ENCODE data around the gene COL1A2.

The COL1A2 gene

DNA sequence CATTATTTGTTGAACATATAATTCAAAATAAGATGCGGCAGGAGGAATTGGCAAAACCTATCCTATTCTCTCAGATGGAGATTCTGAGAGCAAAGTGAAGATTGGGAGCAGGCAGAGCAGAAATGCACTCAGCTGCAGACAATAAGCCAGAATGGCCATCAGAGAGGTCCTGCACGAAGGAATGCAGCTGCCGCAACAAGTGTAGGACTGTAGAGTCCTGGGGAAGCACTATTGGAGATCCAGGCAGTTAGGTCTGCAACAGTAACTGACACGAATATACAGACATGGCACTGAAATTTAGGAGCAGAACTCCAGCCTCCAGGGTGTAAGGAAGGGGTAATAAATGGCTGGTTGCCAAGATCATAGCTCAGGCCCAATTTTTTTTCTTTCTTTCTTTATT is 10.4 kb upstream of the COL1A2 start:
- DNase-seq: no peak

DNA sequence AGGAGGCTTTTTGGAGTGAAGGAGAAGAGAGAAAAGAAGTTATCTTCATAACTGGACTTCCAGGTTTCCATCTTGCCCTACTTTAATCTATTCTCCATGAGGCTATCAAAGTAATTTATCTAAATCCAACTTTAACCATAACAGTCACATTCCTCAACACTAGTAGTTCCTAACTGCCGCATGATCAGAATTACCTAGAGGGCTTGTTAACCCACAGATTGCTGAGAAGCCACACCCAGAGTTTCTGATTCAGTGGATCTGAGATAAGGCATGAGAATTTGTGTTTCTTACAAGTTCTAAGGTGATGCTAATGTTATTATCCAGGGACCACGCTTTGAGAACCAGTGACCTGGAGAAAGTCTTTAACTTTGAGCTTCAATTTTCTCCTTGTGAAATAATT is 8.3 kb upstream of the COL1A2 start:
- no peak for DNase-seq

DNA sequence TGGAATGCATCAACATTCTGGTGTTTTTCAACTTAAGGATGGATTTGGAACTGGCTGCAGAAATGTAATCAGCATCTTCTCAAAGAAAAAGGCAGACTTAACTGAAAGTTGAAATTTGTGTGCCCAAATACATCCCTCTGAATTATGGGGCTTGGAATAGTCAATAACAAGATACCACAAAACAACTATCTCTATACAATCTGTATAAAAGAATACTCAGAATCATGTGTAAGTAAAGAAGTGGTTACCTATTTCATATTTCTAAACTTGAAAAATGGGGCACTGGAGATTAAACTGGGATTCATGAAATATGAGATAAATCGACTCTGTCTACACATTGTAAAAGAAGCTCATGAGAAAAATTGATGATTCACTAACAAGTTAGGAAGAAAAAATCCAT is 6.2 kb upstream of the COL1A2 start:
- no peak for DNase-seq

DNA sequence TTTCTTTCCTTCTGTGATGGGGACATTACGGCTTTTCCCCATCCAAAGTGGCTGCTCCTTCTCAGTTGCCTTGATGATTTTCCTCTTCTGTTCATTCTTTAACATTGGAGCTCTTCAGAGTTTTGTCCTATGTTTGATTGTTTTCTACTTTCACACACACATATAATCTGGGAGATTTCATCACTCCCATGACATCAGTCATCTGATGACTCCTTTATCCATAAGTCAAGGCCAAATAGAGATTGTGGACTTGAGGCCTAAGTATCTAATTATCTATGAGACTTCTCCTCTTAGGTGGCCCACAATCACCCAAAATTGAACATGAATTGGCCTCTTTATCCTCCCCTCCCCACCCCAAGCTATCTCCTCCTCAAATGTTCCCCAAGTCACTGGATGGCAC is 5.3 kb upstream of the COL1A2 start:
- no peak for DNase-seq

DNA sequence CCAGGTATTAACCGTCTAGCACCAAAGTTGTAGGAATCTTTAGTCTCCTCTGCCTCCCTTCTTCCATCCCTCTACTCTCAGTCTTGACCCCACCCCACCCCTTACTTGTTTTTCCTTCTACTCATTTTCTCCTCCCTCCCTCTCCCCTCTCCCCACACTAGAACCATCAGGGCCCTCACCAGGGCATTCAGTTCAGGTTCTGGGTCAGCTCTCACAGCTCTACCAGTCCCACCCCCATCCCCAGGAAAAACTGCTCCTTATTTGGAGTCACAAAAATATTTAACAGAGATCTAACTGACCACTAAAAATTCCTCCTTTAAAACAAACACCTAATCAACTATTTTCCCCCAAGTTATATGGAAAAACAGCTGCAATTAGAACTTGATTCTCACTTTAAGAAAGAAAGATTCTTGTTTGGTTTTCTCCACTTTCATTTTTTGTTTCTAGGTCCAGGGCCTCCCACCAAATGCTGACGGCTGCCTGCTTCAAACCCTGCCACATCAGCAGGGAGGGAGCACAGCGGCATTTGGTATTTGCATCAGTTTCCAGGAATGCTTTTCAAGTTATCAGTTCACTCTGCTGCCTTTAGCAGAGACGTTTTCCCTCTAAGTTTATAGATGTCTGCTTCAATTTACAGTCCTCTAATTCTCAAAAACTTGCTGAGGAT is 2.8 kb upstream of the COL1A2 start:
- no peak for DNase-seq

DNA sequence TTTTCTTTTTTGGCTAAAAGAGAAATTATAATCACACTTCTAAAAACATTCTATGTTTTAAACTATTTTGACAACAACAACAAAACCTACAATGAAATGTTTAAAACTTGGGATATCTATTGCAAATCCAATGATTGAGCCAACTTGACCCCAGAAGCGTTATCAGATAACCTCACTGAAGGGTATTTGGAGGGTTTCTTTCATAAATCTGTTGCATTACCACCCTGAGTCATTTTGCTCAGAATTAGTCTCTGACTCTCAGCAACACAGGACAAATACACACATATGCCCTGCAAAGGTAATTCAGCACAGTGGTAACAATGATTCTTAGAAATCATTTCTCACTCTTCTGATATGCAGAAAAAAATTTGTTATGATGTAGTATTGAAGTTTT is 2.3 kb upstream of the COL1A2 start:
- DNase-seq: no peak

DNA sequence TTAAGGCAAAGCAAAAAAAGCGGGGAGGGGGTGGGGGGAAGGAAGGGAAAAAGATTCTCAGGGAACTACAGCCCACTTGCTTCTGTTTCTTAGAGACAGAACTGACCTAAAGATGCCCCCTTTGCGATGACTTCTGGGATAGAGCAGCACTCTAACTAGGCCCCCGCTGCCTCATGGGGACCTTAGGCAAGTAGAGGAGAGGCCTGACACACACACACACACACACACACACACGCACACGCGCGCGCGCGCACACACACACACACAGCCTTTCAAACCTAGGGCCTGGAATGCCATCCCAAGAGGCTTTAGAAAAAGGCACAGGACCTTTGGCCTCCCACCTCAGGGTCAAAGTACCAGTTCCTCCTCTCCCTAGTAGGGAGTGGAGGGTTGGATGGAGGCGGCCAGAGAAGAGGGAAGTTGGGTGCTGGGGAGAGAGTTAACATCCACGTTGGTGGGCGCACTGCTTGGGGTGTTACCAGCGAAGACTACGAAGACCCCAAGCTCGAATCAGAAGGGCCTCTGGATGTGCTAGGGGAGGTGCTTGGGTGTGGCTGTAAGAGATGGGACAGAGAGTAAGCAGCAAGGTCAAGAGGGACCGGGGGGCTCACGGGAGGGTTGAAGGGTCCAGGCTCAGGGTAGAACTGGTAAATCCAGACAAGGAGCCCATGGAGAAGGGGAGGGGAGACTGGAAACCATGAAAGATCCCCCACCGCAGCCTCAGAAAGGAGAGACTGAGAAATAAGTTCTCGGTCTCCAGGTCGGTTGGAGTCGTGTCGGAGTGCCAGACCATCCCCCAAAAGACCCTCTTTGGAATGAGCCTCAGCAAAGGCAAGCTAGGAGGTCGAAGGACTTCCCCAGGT is 1.2 kb upstream of the COL1A2 start:
- no peak for DNase-seq

DNA sequence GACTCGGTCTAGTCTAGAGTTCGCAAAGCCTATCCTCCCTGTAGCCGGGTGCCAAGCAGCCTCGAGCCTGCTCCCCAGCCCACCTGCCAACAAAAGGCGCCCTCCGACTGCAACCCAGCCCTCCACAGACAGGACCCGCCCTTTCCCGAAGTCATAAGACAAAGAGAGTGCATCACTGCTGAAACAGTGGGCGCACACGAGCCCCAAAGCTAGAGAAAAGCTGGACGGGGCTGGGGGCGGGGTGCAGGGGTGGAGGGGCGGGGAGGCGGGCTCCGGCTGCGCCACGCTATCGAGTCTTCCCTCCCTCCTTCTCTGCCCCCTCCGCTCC is 622 bp upstream of the COL1A2 start:
- no peak for DNase-seq

DNA sequence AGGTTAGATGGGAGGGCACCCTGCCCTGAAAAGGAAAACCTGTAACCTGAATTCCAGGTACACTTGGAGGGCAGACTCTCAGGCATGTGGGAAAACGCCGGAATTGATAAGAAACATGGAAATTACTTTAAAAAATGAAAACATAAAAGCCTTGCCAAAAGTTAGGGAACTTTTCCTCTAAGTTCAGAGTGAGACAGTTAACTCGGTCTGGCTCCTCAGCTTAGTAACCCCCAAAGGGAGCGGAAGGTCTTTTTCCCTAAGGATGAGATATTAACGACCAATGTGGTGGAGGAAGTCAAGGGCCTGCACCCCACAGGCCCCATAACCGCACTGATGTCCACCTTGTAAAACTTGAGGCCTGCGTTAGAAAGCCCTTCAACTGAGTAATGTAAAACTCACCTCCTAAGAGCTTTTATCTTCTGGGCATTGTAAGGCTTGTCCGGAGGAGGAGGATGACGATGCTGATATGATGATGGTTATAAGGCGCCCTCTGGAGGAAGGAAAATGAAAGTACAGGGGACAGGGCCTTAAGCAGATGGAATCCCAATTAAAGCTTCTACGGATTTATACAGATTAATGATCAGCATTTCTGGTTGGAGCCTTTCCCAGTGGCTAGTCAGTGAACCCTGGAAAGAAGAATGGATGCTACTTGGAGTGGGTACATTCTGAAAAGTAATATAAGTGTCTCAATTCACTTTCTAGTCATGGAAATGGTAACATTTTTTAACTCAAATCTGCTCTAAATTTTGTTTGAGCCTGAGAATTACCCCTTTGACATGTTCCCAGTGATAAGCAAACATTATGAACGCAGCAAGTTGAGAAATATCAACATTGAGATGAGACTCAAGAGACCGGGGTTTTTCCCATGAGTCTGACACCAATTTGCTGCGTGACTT is 694 bp downstream of the COL1A2 start:
- DNase-seq: no peak

DNA sequence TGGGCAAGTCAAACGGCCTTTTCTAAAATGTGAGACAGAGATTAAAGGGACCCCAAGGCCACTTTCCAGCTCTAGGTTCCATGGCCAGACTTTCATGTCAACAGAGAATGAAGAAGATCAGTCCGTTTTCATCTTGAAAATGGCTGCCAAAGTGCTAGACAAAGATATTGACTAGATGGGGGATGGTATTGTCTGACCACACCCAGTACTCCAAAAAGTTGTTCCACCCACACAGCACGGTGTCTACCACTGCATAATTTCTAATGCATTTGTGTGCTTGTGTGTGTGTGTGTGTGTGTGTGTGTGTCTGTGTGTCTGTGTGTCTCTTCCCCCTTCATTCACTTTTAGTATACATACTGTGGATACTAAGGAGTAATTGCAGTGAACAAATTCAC is 1.3 kb downstream of the COL1A2 start:
- DNase-seq: no peak

DNA sequence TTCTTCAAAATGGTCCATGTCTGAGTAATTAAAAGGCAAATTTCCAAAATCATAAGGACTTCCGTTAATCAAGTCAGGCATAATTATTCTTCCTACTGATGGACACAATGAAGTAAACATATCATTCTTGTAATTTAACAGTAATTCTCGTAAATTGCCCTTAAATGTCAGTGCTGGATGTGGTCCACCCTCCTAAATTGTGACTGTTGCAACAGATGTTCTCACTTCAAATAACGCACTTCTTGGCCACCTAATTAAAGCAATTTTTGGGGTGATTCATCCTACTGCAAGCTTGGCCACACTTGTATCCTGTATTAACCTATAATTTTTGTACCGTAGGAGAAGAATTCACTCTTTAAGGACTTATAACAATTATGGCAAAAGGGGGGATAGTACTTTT is 1.9 kb downstream of the COL1A2 start:
- no peak for DNase-seq

DNA sequence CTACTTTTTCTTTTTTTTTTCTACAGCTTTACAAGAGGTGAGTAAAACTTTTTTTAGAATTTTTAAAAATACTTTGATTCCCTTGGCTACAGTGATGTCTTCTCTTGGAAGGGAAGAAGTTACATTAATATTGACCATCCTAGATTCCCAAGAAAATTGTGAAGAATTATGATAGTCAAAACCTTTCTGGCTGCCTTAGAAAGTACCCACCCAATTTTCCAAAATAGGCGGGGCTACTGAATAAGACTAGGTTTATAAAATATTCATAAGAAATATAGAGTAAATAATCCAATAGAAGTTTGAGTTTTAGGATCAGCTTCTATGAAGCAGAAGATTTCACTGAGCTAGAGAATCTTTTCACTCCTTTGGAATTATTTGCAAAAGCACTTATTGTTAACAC is 3.0 kb downstream of the COL1A2 start:
- no peak for DNase-seq

DNA sequence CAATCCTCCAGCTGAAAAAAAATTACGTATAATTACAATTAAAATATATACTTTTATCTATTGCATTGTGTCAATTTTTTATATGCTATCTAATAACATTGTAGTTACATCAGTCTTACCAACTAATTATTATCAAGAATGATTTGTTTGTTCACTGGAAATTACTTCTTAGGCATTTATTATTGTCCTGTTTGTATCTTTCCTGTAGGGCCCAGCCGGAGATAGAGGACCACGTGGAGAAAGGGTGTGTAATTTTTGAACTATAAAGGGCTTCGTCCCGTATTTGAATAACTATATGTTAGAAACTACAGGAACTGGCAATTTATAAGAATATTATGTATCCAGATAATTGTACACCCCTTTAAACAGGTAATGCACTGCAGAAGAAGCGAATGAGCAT is 4.1 kb downstream of the COL1A2 start:
- no peak for DNase-seq

DNA sequence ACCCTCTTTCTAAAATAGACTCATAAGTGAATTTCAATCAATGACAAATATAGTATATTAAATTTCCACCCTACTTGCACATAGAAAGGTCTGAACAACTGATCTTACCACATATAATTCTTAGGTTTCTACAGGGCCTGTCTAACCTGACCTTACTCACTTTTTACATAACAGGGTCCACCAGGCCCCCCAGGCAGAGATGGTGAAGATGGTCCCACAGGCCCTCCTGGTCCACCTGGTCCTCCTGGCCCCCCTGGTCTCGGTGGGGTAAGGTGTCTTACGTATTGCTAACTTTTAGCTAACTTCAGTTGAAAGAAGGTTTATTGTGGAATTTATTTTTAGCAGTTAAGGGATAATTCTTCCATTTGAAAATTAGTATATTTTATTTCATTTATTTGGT is 5.3 kb downstream of the COL1A2 start:
- DNase-seq: no peak

DNA sequence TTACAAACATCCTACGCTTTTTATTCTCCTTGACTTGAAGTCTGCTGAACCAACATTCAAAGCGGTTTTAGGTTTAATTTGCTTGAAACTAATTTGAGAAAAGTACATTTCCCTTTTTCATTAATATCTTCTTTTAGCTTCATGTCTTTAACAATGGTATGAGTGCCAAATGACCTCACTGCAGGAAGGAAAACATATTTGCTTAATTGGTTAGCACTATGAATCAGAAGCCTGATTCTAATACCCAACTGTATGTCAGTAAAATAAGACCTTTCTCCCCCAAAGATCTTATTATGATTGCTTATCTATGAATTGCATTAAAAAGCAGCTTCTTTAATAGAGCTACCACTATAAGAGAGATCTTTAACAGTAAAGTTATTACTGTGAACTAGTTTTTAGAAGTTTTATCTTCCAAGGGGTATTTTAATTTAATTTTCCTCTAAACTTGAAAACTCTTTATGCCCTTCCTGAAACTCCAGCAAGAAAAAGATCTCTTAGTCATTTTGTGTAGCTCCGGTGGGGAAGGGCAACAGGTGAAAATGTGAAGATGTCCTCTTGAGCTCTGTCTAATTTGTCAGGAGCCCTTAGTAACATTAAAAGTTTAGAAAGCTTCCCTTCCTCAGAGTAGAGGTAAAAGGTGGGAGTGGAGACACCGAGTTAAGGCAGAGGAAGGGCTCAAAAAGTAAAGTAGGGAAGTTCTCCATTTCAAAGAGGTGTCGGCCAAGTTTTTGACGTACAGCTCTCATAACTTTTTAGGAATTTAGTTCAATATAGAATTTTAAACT is 6.1 kb downstream of the COL1A2 start:
- DNase-seq: no peak

DNA sequence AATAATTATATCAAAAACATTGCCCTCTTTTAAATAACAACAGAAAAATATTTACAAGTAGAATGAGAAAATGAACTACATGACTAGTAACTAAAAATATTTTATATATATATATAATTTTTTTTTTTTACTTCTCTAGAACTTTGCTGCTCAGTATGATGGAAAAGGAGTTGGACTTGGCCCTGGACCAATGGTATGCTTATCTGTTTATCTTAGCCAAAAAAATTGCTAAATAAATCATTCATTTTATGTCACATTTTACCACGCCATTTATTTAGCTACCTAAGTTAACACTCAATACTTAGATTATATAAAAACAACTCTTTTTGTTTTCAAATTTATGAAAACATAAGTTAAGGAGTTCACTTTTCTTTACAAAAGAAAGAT is 6.7 kb downstream of the COL1A2 start:
- no peak for DNase-seq

DNA sequence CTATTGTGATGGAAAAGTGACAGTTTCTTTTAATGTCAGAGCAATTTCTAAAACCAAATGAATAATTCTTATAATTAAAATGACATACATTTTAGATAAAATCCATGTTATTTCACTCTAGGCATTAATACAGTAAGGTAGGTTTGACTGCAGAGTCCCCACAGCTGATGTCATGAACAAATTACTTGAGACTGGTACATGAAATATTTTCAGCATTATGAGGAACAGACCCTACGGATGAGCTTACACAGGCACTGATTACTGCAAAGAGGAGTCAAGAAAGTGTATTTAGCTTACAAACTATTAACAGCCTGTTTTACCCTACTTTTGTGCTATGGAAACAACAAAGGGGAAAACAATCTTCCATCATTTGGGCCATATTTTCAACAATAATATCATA is 8.9 kb downstream of the COL1A2 start:
- DNase-seq: no peak

DNA sequence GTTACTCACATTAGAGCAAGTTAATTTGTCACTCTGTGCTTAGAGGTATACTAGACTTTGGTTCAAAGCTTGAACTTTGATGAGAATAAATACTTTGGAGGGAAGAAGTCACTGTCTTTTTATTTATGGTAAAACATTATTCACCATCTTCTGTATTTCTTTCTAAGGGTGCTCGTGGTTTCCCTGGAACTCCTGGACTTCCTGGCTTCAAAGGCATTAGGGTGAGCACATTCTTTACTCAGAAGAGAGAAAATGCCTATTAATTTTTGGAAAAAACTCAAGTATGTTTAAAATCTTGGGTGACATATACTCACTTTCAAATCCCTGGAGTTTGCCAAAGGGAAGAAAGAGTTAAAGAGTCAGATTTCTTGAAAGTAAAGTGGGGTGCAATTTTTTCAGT is 10.8 kb downstream of the COL1A2 start:
- DNase-seq: no peak

DNA sequence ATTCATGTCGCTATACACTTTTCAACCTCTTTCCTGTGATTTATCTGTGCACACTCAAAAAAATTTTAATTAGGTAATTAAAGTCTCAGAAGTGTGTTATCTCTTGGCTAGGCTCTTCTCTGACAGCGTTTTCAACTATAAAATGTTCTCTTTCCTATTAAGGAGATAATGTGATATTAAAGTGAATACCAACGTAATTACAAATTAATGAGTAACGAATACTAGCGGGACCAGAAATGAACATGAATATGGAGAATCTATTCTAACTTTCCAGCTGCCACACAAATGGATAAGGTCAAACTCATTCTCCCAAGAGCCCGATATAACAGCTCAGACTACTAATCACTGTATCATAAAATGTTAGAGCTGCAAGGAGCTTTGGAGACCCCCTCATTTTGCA is 12.0 kb downstream of the COL1A2 start:
- no peak for DNase-seq

DNA sequence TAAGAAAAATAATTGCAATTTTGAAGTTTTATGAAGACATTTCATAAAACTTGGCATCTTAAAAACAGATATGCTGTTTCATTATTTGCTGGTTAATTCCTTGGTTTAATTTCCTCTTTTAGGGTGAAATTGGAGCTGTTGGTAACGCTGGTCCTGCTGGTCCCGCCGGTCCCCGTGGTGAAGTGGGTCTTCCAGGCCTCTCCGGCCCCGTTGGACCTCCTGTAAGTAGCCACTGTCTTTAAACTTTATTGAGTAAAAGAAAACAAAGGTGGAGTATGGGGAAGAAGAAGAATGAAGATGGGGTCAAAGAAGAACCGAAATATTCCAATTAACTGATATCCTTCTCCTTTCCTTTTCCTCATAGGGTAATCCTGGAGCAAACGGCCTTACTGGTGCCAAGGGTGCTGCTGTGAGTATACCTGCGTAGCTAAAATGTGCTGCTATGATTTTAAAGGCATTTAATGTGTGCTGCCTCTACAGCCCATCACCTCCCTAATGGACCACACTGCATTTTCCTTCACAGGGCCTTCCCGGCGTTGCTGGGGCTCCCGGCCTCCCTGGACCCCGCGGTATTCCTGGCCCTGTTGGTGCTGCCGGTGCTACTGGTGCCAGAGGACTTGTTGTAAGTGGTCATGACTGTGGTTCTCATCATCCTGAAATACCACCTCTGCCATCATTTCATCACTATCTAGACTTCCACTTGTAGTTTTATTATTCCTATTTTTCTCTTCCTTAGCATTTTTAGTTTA is 14.7 kb downstream of the COL1A2 start:
- DNase-seq: no peak

DNA sequence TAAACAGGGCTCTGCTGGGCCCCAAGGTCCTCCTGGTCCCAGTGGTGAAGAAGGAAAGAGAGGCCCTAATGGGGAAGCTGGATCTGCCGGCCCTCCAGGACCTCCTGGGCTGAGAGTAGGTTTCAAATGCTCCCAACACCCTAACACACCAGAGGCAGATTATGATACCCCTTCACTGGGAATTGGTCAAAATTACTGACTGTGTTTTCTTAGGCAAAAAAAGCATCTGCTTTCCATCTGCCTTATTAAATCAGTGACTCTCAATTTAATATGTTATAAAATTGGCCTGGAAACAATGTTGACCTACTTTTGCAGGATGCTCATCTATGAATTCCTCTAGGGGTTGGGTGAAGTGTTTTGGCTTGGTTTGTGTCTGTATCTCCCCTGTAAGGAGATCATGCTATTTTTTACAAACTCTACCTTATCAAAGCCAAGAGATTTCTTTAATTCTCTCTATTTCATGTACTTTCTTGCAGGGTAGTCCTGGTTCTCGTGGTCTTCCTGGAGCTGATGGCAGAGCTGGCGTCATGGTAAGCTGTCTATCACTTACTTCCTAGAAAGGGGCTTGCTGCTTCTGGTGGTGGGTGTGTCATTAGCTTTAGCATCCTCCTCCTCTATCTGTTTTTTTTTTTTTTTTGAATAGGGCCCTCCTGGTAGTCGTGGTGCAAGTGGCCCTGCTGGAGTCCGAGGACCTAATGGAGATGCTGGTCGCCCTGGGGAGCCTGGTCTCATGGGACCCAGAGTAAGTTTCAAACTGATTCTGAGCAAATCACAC is 15.9 kb downstream of the COL1A2 start:
- DNase-seq: no peak

DNA sequence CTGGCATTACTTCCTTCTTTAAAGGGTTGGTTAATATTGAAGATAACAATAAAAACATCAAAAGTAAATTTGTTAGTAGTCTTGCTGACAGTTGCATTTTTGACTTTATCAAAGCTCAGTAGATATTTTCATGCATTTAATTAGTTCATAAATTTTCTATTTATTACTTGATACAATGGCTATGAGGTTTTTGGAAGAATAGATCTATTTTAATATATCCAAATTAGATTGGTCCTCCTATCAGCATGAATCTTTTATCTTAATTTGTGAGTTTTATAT is 16.4 kb downstream of the COL1A2 start:
- DNase-seq: no peak

Data from activated gamma-delta T cell treated with Interleukin-2 at 50 U/mL for 16 hours (primary cell).